NCI-H1694 (cell line): ENCODE data around the gene MUS81.
"Not testable (repeated sequence)": the region's sequence is repeated elsewhere in the genome, so short reads cannot be mapped to it uniquely, and the experiment has no call there.

Experiments used
- DNase-seq: peaks from one replicate; lab custom pipeline; 2025; lab: John Stamatoyannopoulos, UW

The MUS81 gene

GRCh38 chr11:65873318-65874156, 13.3 kb downstream of the MUS81 start:
- DNase-seq: peak; percentile 73

GRCh38 chr11:65879617-65880016, 19.4 kb downstream of the MUS81 start, which contains the start of gene CTSW:
TSS of gene CTSW (plus strand) at chr11:65879837. CDS start at chr11:65879855, 18 bp downstream.
- DNase-seq: no peak

GRCh38 chr11:65880027-65880426, 19.8 kb downstream of the MUS81 start:
- no peak for DNase-seq

GRCh38 chr11:65880844-65881421, 20.7 kb downstream of the MUS81 start:
- no peak for DNase-seq

- DNase-seq: no peak
Measured at GRCh38 chr11:65882120-65883057, 22.2 kb downstream of the MUS81 start.

GRCh38 chr11:65883058-65883761, 23.0 kb downstream of the MUS81 start:
- DNase-seq: no peak

- DNase-seq: no peak
Measured at GRCh38 chr11:65883786-65884715, 23.8 kb downstream of the MUS81 start.

GRCh38 chr11:65884716-65885092, 24.5 kb downstream of the MUS81 start:
- peak; percentile 64 for DNase-seq

GRCh38 chr11:65885231-65885630, 25.0 kb downstream of the MUS81 start:
- no peak for DNase-seq

GRCh38 chr11:65885808-65886536, 25.7 kb downstream of the MUS81 start:
- no peak for DNase-seq

- DNase-seq: no peak
Measured at GRCh38 chr11:65886826-65887722, 26.8 kb downstream of the MUS81 start.

GRCh38 chr11:65887723-65888162, 27.5 kb downstream of the MUS81 start:
- no peak for DNase-seq

- DNase-seq: peak; percentile 83
Measured at GRCh38 chr11:65888163-65888814, 28.1 kb downstream of the MUS81 start, which contains the start of gene FIBP. TSS of gene FIBP (minus strand) at chr11:65888471. CDS start at chr11:65888418, 53 bp downstream.

- DNase-seq: peak; percentile 90
Measured at GRCh38 chr11:65890324-65891218, 30.3 kb downstream of the MUS81 start, which contains the start of gene CCDC85B. TSS of gene CCDC85B (plus strand) at chr11:65890673. CDS start at chr11:65890784, 111 bp downstream.

- DNase-seq: no peak
Measured at GRCh38 chr11:65891219-65892136, 31.2 kb downstream of the MUS81 start.

- DNase-seq: not testable (repeated sequence)
Measured at GRCh38 chr11:65892137-65892540, 31.9 kb downstream of the MUS81 start.
